ENCODE data around the gene SLC38A10.
"Not testable (repeated sequence)": the region's sequence is repeated elsewhere in the genome, so short reads cannot be mapped to it uniquely, and the experiment has no call there.

SLC38A10 gene

DNA sequence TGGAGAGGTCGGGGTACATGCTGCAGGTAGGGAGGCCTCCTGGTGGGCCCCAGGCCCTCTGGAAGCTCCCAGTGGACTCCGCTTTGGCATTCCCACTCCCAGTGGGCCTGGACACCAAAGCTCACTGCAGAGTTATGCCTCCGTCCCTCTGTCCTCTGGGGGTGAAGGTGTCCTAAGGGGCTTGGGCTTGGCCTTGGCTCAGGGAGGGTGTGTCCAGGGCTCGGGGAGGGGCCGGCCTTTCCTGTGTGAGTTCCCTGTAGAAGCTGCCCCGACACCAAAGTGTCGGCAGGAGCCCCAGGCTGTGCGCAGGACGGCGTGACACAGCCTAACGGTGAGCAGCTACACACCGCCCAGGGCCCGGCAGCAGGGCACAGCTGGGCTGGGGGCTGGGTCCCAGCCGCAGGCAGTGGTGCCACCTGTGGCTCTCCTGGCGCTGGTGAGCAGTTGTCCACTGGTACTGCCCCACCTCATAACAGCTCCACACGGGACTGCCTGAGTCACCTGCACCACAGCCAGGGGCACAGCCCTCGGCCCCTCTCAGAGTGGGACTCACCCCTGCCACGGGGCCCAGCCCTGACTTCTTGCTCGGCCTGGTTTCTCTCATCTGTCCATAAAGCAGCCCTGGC is 62.4 kb downstream of the SLC38A10 start:
- Mint-ChIP-seq H3K9me3 (no peaks in the 10 kb centered on the region), H3K4me1 (ENCODE audit: low read depth) (peaks cover 64% of the 10 kb centered on the region), H3K27me3 (no peaks in the 10 kb centered on the region), H3K36me3 (ENCODE audit: low read depth) (peaks cover 85% of the 10 kb centered on the region), H3K4me3 (no peak overlapping the region), H3K27ac (no peak overlapping the region)
- intact Hi-C loops (cut with micrococcal nuclease), result no loop called here

DNA sequence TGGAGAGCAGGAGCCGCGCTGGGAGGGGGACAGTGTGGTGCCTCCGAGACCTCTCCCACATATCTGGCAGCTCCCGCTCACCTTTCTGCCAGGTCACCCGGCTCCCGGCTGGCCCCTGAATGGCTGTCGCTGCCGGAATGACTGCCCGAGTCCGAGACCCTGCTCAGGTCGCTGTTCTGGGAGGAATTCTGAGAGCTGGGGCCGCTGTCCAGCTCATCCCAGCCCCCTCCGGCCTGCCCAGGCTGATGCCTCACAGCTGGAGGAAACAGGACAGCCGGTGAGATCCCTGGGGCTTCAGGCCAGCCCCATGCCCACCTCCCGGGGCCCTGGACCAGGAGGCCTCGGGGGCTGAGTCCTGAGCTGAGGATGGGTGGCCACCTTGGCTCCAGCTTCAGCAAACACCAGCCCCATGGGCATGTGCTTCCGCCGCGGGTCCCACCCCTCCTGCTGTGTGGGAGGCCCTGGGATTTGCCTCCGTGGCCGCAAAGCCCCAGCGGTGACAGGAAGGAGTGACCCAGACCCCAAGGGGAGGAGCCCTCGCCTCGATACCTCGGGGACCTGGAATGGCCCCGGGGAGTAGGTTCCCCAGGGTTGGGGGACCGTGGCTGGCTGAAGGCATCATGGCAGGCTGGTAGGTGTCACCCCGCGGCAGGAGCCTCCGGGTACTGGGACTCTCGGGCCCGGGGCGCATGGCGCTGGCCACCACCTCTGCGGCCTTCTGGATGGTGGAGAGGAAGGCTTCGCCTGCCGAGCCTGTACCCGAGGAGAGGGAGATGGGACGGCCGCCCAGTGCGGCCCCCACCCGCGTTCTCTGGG is 63.1 kb downstream of the SLC38A10 start:
- H3K4me3 Mint-ChIP-seq, result no peak overlapping the region
- H3K9me3 Mint-ChIP-seq, result no peaks in the 10 kb centered on the region
- H3K36me3 Mint-ChIP-seq (ENCODE audit: low read depth), result peaks cover 80% of the 10 kb centered on the region
- H3K4me1 Mint-ChIP-seq (ENCODE audit: low read depth), result peaks cover 62% of the 10 kb centered on the region
- no peaks in the 10 kb centered on the region for H3K27me3 Mint-ChIP-seq
- intact Hi-C loops (cut with micrococcal nuclease), result no loop called here
- H3K27ac Mint-ChIP-seq, result no peak overlapping the region

DNA sequence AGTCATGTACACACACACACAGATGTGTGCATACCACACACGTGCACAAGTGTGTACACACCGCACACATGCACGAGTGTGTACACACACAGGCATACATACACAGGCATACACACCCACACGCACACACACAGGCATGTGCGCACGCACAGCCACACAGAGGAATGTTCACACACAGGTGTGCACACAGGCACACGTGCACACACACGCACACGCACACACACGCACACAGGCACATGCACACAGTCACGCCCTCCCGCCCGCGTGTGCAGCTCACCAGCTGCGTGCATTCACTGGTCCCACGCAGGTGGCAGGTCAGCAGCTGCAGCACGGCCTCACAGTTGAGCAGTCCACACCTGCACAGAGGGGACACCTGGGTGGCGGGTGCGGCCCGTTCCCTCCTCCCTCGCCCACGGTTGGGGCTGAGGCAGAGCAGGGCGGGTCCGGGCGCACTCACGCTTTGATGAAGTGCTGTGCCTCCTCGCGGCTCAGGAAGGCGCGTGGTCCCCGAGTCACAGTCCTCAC is 63.9 kb downstream of the SLC38A10 start:
- H3K27ac Mint-ChIP-seq, result no peak overlapping the region
- H3K27me3 Mint-ChIP-seq, result no peaks in the 10 kb centered on the region
- H3K9me3 Mint-ChIP-seq, result no peaks in the 10 kb centered on the region
- H3K4me3 Mint-ChIP-seq, result no peak overlapping the region
- peaks cover 72% of the 10 kb centered on the region for H3K36me3 Mint-ChIP-seq (ENCODE audit: low read depth)
- peaks cover 55% of the 10 kb centered on the region for H3K4me1 Mint-ChIP-seq (ENCODE audit: low read depth)
- intact Hi-C loops (cut with micrococcal nuclease), result no loop called here

DNA sequence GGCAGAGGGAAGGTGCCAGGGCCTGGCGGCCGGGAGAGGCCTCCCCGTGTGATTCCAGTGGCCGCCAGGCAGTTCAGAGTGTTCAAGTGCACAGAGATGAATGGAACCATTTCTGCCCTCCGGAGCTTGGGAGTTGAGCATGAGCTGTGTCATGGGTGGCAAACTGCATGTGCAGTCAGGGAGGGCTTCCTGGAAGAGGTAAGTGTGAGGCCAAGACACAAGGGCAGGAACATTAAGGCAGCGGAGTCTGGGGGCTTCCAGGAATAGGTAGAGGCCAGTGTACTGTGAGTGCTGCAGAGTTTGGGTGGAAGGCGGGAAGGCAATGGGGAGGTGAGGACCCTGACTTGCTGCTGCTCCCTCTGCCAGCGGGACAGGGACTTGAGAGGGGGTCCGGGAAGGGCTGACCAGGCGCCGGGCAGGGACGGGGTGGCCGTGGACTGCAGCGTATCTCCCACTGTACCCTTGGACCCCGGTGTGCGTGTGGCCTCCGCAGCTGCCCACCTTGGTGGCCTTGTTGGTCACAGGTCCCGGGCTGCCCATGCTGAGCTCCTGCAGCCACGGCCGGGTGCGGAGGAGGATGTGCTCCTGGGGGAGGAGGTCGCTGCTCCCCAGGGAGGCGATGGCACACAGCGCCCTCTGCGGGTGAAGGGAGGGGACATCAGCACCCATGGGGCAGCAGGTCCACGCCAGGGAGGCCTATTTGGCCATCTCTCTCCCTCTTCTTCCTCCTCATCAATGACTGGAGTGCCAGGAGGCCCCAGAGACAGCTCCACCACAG is 64.9 kb downstream of the SLC38A10 start:
- H3K9me3 Mint-ChIP-seq, result no peaks in the 10 kb centered on the region
- H3K4me1 Mint-ChIP-seq (ENCODE audit: low read depth), result peaks cover 47% of the 10 kb centered on the region
- no peak overlapping the region for H3K4me3 Mint-ChIP-seq
- peaks cover 62% of the 10 kb centered on the region for H3K36me3 Mint-ChIP-seq (ENCODE audit: low read depth)
- H3K27ac Mint-ChIP-seq, result peak overlapping the region; percentile 14
- no peaks in the 10 kb centered on the region for H3K27me3 Mint-ChIP-seq
- intact Hi-C loops (cut with micrococcal nuclease), result no loop called here

DNA sequence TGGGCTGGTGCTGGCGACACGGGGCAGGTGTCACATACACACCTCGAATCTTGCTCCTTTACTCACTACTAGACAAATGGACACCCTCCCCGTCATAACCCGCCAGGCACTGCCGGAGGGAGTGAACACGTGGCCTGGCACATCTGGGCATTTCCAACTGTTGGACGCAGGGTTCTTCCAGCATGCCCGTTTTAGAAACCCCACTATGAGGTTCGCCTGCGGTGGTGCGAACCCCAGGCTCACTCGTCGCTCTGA is 65.5 kb downstream of the SLC38A10 start:
- Mint-ChIP-seq H3K36me3 (ENCODE audit: low read depth) (peaks cover 56% of the 10 kb centered on the region), H3K27me3 (no peaks in the 10 kb centered on the region), H3K4me3 (no peak overlapping the region), H3K27ac (peak overlapping the region; percentile 14), H3K4me1 (ENCODE audit: low read depth) (peaks cover 40% of the 10 kb centered on the region), H3K9me3 (no peaks in the 10 kb centered on the region)
- intact Hi-C loops (cut with micrococcal nuclease), result no loop called here

DNA sequence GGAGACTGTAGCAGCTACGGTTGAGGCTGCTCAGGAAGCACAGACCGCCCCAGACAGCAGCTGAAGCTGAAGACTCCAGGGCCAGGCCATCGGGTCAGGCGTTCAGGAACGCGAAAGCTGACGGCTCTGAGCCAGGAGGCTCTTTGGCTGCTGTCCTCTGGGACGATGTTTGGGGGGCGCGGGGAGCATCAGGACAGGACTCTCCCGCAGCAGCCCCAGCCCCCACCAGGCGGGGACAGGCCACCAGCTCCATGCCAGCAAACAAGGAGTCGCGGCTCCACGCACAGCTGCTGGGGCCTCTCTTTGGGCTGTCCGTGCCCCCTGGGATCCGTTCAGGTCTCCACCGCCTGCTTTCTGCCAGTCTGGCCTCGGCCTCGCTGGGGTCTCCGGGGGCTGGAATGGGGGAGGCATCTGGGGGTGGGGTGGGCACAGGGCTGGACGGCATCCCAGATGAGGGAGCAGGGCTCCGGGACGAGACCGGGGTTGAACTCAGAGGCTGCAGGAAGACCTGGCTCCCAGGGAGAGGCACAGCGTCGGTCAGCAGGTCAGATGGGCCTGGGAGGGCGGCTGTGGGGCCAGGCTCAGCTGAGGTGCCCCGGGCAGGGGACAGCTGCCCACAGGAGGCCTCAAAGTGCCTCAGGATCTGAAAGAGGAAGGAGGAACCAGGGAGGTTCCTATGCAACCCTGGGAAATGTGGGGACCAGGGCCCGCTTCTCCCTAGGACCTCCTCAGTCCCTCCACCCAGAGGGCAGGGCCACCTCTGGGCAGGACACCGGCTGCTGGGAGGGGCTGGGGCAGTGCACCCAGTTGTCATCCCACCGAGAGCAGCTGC is 66.1 kb downstream of the SLC38A10 start:
- peaks cover 51% of the 10 kb centered on the region for H3K36me3 Mint-ChIP-seq (ENCODE audit: low read depth)
- intact Hi-C loops (cut with micrococcal nuclease), result no loop called here
- H3K4me3 Mint-ChIP-seq, result no peak overlapping the region
- H3K27ac Mint-ChIP-seq, result peak overlapping the region; percentile 14
- peaks cover 40% of the 10 kb centered on the region for H3K4me1 Mint-ChIP-seq (ENCODE audit: low read depth)
- H3K27me3 Mint-ChIP-seq, result no peaks in the 10 kb centered on the region
- no peaks in the 10 kb centered on the region for H3K9me3 Mint-ChIP-seq

DNA sequence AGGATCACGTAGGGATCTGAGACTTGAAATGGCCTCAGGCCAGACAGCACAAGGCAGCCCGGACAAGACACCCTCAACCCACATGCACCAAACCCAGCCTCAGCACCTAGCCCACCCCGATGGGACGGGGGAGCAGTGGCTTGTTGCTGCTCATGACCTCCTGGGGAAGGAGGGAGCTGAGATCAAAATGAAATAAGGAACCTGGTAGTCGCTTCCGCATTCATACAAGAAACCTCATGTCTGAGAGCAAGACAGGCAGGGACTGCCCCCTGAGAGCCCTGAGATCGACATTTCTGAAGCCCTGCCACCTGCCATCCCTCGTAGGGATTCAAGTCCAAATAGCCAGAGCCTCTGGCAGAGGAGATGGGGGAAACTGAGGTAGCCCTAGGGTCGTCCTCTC is 66.7 kb downstream of the SLC38A10 start:
- H3K27me3 Mint-ChIP-seq, result no peaks in the 10 kb centered on the region
- peaks cover 44% of the 10 kb centered on the region for H3K36me3 Mint-ChIP-seq (ENCODE audit: low read depth)
- H3K9me3 Mint-ChIP-seq, result no peaks in the 10 kb centered on the region
- intact Hi-C loops (cut with micrococcal nuclease), result no loop called here
- no peak overlapping the region for H3K4me3 Mint-ChIP-seq
- H3K4me1 Mint-ChIP-seq (ENCODE audit: low read depth), result peaks cover 47% of the 10 kb centered on the region
- H3K27ac Mint-ChIP-seq, result peak overlapping the region; percentile 14

DNA sequence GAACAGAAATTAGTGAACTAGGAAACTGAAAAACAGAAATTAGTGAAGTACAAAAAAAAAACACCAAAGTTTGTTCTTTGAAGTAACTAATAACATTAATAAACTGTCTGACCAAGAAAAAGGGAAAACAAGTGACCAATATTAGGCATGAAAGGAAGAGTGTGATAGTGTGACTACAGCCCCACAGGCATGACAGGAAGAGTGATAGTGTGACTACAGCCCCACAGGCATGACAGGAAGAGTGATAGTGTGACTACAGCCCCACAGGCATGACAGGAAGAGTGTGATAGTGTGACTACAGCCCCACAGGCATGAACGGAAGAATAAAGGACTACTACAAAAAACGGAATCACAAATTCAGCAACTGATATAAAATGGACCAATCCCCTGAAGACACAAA is 67.5 kb downstream of the SLC38A10 start:
- H3K36me3 Mint-ChIP-seq (ENCODE audit: low read depth), result peaks cover 36% of the 10 kb centered on the region
- peaks cover 50% of the 10 kb centered on the region for H3K4me1 Mint-ChIP-seq (ENCODE audit: low read depth)
- H3K27me3 Mint-ChIP-seq; intact Hi-C loops (cut with micrococcal nuclease); H3K9me3 Mint-ChIP-seq; H3K4me3 Mint-ChIP-seq: not testable (repeated sequence)
- H3K27ac Mint-ChIP-seq, result peak overlapping the region; percentile 42

DNA sequence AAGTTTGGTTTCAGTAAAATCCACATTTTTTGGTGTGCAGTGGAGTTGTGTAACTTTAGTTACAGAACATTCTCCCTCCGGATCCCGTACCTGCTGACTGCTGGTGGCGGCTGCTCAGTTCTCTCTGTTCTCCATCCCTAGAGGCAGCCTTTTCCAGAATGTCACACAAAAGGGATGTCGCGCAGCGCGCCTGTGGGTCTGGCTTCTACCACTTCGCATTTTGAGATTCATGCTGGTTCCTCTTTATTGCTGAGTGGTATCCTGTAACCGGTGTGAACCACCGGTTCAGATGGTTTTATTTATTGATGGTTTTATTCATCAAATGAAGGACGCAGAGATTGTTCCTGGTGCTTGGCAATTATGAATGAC is 71.4 kb downstream of the SLC38A10 start:
- H3K4me1 Mint-ChIP-seq (ENCODE audit: low read depth), result peaks cover 43% of the 10 kb centered on the region
- peak overlapping the region; percentile 78 for H3K4me3 Mint-ChIP-seq
- no peaks in the 10 kb centered on the region for H3K9me3 Mint-ChIP-seq
- H3K27ac Mint-ChIP-seq, result peak overlapping the region; percentile 81
- H3K36me3 Mint-ChIP-seq (ENCODE audit: low read depth), result peaks cover 16% of the 10 kb centered on the region
- peaks cover 1% of the 10 kb centered on the region for H3K27me3 Mint-ChIP-seq
- intact Hi-C loops (cut with micrococcal nuclease), result loop anchor here (2.0 kb wide), 1 partner anchor 15 kb away; the partner anchor contains the start of genes NDUFAF8 and TEPSIN

DNA sequence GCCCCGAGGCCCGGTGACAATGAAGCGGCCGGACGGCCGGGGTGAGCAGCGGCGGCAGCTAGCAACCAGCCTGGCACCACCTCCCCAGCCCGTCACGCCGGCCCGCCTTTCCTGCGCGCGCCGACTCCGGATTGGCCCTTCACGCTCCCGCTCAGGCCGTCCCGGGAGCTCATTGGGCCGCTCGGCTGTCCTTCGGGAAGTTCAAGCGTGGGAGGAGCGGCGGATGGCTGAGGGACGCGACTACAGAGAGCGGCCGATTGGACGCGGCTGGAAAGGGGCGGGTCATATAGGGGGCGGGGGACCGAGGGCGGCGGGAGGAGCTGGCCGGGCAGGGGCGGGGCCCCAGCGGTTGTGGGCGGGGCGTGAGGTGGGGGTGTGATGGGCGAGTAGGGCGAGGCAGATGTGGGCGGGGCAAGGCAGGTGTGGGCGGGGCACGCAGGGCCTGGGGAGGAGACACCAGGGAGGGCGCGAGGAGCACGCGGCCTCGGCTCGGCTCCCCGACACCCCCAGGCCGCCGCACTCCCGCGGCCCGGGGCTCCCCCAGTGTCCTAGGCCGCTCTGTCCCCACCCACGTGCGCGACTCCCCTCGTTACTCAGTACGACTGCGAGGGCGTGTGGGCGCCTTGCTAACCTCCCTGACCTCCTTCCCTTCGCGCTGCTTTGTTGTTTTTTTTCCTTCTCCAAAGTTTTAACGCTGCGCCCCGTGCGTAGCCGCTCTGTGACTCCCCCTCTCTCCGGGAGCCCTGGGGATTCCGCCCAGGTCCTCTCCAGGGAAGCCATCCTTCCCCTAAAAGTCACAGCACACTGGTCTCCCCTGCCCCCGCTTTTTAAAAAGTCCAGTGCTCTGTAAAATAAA is 72.0 kb downstream of the SLC38A10 start, which contains the start of gene CEP131:
CEP131 (minus strand) TSS at position 60 of the 856 bp plus-strand sequence. CDS start 2,909 bp downstream, outside the sequence.
- intact Hi-C loops (cut with micrococcal nuclease), result loop anchor here (2.0 kb wide), 1 partner anchor 16 kb away; the partner anchor contains the start of genes NDUFAF8 and TEPSIN

DNA sequence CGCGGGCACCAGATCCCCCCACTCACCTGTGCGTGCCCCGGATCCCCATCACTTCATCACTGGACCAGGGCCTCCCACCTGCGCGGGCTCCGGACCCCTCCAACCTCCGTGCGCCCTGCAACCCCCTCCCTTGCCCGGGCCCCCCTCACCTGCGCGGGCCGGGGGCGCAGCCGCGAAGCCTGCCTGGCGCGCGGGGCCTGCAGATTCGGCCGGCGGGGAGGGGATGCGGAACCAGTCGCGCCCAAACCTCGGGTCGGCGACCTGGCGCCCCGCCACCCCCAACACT is 72.5 kb downstream of the SLC38A10 start:
- intact Hi-C loops (cut with micrococcal nuclease), result loop anchor here (2.0 kb wide), 1 partner anchor 16 kb away; the partner anchor contains the start of genes NDUFAF8 and TEPSIN
- Mint-ChIP-seq H3K27ac (peak overlapping the region; percentile 81), H3K9me3 (no peaks in the 10 kb centered on the region), H3K36me3 (ENCODE audit: low read depth) (peaks cover 27% of the 10 kb centered on the region), H3K4me1 (ENCODE audit: low read depth) (peaks cover 32% of the 10 kb centered on the region), H3K27me3 (peaks cover 1% of the 10 kb centered on the region), H3K4me3 (peak overlapping the region; percentile 78)

More for the DNA sequence above, 72.0 kb downstream of the SLC38A10 start, which contains the start of gene CEP131:
- Mint-ChIP-seq H3K36me3 (ENCODE audit: low read depth) (peaks cover 22% of the 10 kb centered on the region), H3K4me1 (ENCODE audit: low read depth) (peaks cover 38% of the 10 kb centered on the region), H3K27ac (peak within 1 kb of the TSS; percentile 81), H3K27me3 (peaks cover 1% of the 10 kb centered on the region), H3K4me3 (peak within 1 kb of the TSS; percentile 78), H3K9me3 (no peaks in the 10 kb centered on the region)

DNA sequence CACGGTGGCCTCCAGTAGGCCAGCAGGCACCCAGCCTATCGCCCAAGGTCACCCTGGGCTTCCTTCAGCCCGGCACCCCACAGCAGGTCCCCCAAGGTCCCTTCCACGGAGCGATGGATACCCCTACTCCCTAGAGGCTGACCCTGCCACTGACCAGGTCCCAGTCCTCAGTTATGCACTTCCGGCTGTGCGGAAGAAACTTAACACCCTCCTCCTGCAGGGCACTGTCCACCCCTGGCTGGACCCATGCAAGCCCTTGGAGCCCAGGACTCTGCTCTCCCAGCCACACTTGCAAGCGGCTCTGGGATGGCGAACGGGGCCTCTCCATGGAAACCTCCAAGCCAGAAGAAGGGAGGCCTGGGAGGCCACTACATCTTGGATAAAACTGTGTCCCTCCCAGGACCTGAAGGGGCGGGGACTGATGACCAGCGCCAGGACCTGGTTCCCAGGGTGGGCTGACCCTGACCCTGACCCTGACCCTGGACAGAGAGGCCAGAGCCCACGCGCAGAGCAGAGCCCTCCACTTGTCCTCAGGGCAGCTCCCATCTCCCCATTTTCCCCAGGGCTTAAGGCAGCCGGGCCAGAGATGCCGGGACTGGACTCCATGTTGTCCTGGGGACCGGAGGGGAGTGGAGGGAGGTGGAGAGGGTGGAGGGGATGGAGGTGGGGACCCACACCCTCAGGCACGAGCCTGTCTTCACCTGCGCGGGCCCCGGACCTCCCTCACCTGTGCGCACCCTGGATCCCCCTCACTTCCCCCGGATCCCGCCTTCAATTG is 73.1 kb downstream of the SLC38A10 start:
- H3K36me3 Mint-ChIP-seq (ENCODE audit: low read depth), result peaks cover 33% of the 10 kb centered on the region
- no peaks in the 10 kb centered on the region for H3K9me3 Mint-ChIP-seq
- H3K27ac Mint-ChIP-seq, result peak overlapping the region; percentile 81
- H3K4me1 Mint-ChIP-seq (ENCODE audit: low read depth), result peaks cover 27% of the 10 kb centered on the region
- H3K27me3 Mint-ChIP-seq, result peaks cover 1% of the 10 kb centered on the region
- peak overlapping the region; percentile 78 for H3K4me3 Mint-ChIP-seq
- intact Hi-C loops (cut with micrococcal nuclease), result loop anchor here (2.0 kb wide), 1 partner anchor 17 kb away; the partner anchor contains the start of genes NDUFAF8 and TEPSIN

Measured in dendritic cell treated with granulocyte-macrophage colony-stimulating factor and Interleukin-4, amounts not matched to agents 40 ng/mL and 50 ng/mL, for 4 days (primary cell).